ENCODE measurements around the gene PMEPA1.

GRCh38 chr20:57656252-57656820 lies 53.5 kb downstream of the PMEPA1 start:
- TF ChIP-seq SIN3A (IDR thresholded peaks at IDR 0.05; ENCODE audit: borderline replicate concordance, insufficient read depth, low read depth, low read length): no peak
- no peak for TF ChIP-seq CTCF (IDR thresholded peaks at IDR 0.05)
